ENCODE measurements around the gene WDFY4. TPM values are rescaled to one million over a fixed set of nuclear protein-coding genes. Genes with fewer than 3 reads are reported as not detected.

Gene WDFY4
- total and polyA plus RNA-seq, 7 donors: 0.23 to 1.3 (median 0.69) TPM

DNA sequence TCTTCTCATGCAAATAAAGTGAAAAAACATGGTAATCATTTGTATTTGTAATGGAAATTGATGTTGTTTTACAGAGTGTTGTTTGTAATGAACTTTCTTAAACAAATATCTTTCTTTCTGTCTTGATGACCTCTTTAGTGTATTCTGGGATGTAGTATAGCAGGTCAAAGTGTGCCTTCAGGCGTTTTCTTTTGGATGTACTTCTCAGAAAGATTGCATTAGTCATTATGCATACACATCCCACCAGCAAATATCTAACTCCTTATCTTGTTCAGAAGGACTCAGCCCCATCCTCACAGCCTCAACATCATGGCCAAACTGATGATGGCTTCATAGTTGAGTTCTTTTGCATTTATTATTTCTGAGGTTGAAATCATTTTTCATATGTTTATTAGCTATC lies 130.3 kb downstream of the WDFY4 start:
- TF ChIP-seq, protein P1, sequence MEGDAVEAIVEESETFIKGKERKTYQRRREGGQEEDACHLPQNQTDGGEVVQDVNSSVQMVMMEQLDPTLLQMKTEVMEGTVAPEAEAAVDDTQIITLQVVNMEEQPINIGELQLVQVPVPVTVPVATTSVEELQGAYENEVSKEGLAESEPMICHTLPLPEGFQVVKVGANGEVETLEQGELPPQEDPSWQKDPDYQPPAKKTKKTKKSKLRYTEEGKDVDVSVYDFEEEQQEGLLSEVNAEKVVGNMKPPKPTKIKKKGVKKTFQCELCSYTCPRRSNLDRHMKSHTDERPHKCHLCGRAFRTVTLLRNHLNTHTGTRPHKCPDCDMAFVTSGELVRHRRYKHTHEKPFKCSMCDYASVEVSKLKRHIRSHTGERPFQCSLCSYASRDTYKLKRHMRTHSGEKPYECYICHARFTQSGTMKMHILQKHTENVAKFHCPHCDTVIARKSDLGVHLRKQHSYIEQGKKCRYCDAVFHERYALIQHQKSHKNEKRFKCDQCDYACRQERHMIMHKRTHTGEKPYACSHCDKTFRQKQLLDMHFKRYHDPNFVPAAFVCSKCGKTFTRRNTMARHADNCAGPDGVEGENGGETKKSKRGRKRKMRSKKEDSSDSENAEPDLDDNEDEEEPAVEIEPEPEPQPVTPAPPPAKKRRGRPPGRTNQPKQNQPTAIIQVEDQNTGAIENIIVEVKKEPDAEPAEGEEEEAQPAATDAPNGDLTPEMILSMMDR (IDR thresholded peaks at IDR 0.05): no peak
- Histone ChIP-seq H3K9me3 (no peaks in the 10 kb centered on the region), H3K27ac (no peak overlapping the region), H3K36me3 (ENCODE audit: insufficient read depth in 1 of 2, low read depth in 1 of 2) (no peaks in the 10 kb centered on the region), H3K27me3 (ENCODE audit: insufficient read depth in 3 of 3, low read length in 2 of 3) (no peaks in the 10 kb centered on the region), H3K4me1 (no peaks in the 10 kb centered on the region), H3K4me3 (no peak overlapping the region)
- DNase-seq (no peak), ATAC-seq (no peak)
- WGBS, 3 donors: 55 to 67% (median 65%) methylated on average over 1 of the region's 1 CpG
- intact Hi-C loops (cut with DNase I): no loop called here

DNA sequence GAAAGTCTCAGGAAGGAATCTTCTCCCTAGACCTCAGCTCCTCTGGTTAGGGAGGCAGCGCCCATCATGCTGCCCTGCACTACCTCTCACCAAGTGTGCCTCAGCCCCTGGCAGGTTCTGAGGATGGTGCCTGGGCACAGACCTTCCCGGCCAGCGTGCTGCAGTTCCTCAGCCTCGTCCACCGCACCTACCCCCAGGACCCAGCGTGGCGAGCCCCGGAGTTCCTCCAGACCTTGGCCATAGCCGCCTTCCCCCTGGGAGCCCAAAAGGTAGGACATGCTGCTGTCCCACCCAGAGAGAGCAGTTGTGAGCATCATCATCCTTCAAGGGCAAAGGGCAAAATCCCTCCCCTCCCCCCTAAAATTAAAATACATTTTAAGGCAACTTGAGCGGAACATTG lies 132.5 kb downstream of the WDFY4 start:
- TF ChIP-seq, protein P1 (IDR thresholded peaks at IDR 0.05): no peak
- ATAC-seq (no peak), DNase-seq (no peak)
- Histone ChIP-seq H3K27me3 (ENCODE audit: insufficient read depth in 3 of 3, low read length in 2 of 3) (no peaks in the 10 kb centered on the region), H3K4me1 (no peaks in the 10 kb centered on the region), H3K9me3 (no peaks in the 10 kb centered on the region), H3K4me3 (no peak overlapping the region), H3K27ac (no peak overlapping the region), H3K36me3 (ENCODE audit: insufficient read depth in 1 of 2, low read depth in 1 of 2) (no peaks in the 10 kb centered on the region)
- WGBS, 3 donors: 84 to 98% (median 87%) methylated on average over 10 of the region's 10 CpGs
- intact Hi-C loops (cut with DNase I): no loop called here

DNA sequence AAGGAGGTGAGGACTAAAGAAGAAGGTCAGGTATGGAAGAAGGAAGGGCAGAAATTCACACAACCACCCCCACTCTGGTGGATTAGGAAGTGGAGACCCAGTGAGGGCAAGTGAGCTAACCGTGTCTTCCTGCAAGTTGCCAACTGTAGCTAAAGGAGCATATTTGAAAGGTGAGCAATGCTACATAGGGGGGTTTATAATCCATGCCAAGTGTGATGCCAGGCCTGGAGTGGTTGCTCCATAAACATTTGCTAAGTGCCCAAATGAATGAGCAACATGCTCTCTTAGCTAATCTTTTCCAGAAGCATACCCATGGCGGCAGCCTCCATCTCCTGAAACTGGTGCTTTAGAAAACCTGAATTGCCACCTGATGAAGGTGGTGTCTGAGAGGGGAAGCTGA lies 133.4 kb downstream of the WDFY4 start:
- intact Hi-C loops (cut with DNase I): no loop called here
- Histone ChIP-seq H3K4me1 (no peaks in the 10 kb centered on the region), H3K4me3 (no peak overlapping the region), H3K27me3 (ENCODE audit: insufficient read depth in 3 of 3, low read length in 2 of 3) (no peaks in the 10 kb centered on the region), H3K36me3 (ENCODE audit: insufficient read depth in 1 of 2, low read depth in 1 of 2) (no peaks in the 10 kb centered on the region), H3K27ac (no peak overlapping the region), H3K9me3 (no peaks in the 10 kb centered on the region)
- DNase-seq (no peak), ATAC-seq (no peak)
- TF ChIP-seq, protein P1 (IDR thresholded peaks at IDR 0.05): no peak
- WGBS, 3 donors: 77 to 82% (median 80%) methylated on average over 2 of the region's 2 CpGs

DNA sequence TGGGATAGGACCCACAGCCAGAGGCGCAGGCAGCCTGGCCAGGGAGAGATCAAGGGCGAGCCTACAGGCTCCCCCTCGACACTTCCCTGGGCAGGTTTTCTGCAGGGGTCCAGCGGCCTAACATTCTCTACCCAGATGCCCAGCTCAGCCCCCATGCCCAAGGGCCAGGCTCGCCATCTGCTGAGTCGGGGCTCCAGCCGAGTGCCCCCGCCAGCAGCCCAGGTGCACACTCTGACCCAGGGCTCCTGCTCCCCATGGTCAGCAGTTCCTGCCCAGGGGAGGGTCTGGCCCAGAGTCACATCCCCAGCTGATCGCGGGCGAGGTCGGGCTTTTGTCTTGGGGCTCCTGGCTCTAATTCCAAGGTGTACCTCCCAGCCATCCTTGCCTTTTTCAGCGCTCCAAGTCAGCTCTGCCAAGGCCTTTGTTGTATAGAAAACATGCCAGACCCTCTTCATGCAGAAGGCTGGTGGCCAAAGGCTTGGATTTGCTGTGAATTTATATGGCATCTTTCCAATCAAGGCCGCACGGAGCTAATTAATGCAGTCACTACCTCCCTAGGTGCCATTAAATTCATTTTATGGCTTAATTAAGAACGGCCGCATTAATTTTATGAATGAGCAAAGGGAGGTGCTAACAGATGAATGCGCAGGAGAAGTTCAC lies 134.3 kb downstream of the WDFY4 start:
- no peaks in the 10 kb centered on the region for H3K9me3 ChIP-seq
- no peak overlapping the region for H3K4me3 ChIP-seq
- no peaks in the 10 kb centered on the region for H3K27me3 ChIP-seq (ENCODE audit: insufficient read depth in 3 of 3, low read length in 2 of 3)
- no peaks in the 10 kb centered on the region for H3K4me1 ChIP-seq
- ATAC-seq (no peak), DNase-seq (no peak)
- no peaks in the 10 kb centered on the region for H3K36me3 ChIP-seq (ENCODE audit: insufficient read depth in 1 of 2, low read depth in 1 of 2)
- H3K27ac ChIP-seq: no peak overlapping the region
- WGBS, 3 donors: 83 to 84% (median 84%) methylated on average over 18 of the region's 18 CpGs
- TF ChIP-seq, protein P1 (IDR thresholded peaks at IDR 0.05): no peak
- intact Hi-C loops (cut with DNase I): no loop called here

DNA sequence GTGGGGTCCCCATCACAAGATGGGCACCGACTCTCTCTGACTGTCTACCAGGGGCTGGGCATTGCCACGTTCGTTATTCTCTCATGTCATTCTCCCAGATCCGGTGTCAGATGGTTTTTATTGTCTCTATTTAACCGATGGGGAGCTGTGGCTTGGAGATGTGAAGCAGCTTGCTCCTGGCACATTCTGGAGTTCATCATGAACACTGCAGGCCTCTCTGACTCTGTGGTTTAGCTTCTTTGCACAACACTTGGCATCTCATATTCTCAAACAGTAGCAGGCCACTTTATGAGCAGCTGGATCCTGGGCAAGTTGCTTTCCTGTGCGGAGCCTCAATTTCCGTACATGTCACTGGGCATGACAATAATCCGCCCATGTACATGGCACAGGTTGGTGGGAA lies 135.1 kb downstream of the WDFY4 start:
- intact Hi-C loops (cut with DNase I): no loop called here
- Histone ChIP-seq H3K4me3 (no peak overlapping the region), H3K27me3 (ENCODE audit: insufficient read depth in 3 of 3, low read length in 2 of 3) (no peaks in the 10 kb centered on the region), H3K9me3 (no peaks in the 10 kb centered on the region), H3K36me3 (ENCODE audit: insufficient read depth in 1 of 2, low read depth in 1 of 2) (no peaks in the 10 kb centered on the region), H3K4me1 (no peaks in the 10 kb centered on the region), H3K27ac (no peak overlapping the region)
- TF ChIP-seq, protein P1 (IDR thresholded peaks at IDR 0.05): no peak
- WGBS, 3 donors: 80 to 90% (median 83%) methylated on average over 8 of the region's 8 CpGs
- DNase-seq: no peak
- ATAC-seq: no peak
